C4-2B (cell line): ENCODE results near the gene AP4E1.

Experiments
- ZFX ChIP-seq: fragments of 450-650 bp; IDR thresholded peaks from 2 replicates; pipeline ENCODE4 v1.6.1; 2017
- TF ChIP-seq, protein P1 (sequence below): fragments of 450-650 bp; conservative IDR thresholded peaks from 2 replicates; pipeline ENCODE4 v1.5.1; 2017; ENCODE audit warnings: mild to moderate bottlenecking

DNA sequence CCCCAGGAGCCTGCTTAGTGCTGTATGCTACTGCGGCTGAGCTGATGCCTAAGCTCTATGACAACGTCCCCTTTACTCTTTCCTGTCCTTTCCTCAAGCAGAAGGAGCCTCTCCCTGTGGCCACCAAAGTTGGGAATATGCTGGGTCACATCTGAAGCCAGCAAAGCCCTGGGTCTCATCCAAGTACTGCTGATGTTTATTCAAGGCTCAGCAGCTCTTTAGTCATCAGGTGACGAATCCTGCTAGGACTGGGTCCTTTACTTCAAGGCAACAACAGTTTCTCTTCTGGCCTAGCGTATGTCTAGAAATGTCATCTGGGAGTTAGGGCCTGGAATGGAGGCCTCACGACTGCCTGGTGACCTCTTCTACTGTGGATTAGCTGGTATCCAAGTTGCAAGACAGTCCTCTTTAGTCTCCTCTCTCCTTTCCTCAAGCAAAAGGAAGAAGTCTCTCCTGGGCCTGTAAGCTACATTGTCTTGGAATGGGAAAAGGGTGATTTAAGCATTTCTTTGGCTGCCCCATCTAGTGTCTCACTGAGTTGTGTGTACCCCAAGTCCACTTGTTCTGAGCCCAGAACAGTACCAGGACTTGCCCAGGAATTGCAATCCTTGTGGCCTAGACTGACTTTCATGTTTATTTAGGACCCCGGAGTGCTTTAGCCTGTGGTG lies 122.3 kb downstream of the AP4E1 start:
- TF ChIP-seq, protein P1, sequence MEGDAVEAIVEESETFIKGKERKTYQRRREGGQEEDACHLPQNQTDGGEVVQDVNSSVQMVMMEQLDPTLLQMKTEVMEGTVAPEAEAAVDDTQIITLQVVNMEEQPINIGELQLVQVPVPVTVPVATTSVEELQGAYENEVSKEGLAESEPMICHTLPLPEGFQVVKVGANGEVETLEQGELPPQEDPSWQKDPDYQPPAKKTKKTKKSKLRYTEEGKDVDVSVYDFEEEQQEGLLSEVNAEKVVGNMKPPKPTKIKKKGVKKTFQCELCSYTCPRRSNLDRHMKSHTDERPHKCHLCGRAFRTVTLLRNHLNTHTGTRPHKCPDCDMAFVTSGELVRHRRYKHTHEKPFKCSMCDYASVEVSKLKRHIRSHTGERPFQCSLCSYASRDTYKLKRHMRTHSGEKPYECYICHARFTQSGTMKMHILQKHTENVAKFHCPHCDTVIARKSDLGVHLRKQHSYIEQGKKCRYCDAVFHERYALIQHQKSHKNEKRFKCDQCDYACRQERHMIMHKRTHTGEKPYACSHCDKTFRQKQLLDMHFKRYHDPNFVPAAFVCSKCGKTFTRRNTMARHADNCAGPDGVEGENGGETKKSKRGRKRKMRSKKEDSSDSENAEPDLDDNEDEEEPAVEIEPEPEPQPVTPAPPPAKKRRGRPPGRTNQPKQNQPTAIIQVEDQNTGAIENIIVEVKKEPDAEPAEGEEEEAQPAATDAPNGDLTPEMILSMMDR: no peak
- TF ChIP-seq ZFX: peak; percentile 48; the same call in 1 of the 2 replicates
